Embryonic facial prominence (tissue), 1 donor: Measurements from ENCODE around the gene PGM5.
"Not testable (repeated sequence)": the region's sequence is repeated elsewhere in the genome, so short reads cannot be mapped to it uniquely, and the experiment has no call there.

Experiments
- DNase-seq: peaks from one replicate; pipeline ENCODE4 v3.0.0-alpha.2; 2016; ENCODE audit errors: extremely low spot score

Gene PGM5

GRCh38 chr9:68377723-68378122 lies 21.3 kb downstream of the PGM5 start:
- not testable (repeated sequence) for DNase-seq

GRCh38 chr9:68383894-68384293 lies 27.5 kb downstream of the PGM5 start:
- not testable (repeated sequence) for DNase-seq

- DNase-seq: not testable (repeated sequence)
Observed at GRCh38 chr9:68389558-68389957, 33.1 kb downstream of the PGM5 start.

- not testable (repeated sequence) for DNase-seq
Observed at GRCh38 chr9:68390737-68391136, 34.3 kb downstream of the PGM5 start.

- DNase-seq: not testable (repeated sequence)
Observed at GRCh38 chr9:68396411-68397094, 40.1 kb downstream of the PGM5 start.

- DNase-seq: not testable (repeated sequence)
Observed at GRCh38 chr9:68397095-68397423, 40.6 kb downstream of the PGM5 start.

GRCh38 chr9:68397796-68398195 lies 41.4 kb downstream of the PGM5 start:
- DNase-seq: not testable (repeated sequence)

GRCh38 chr9:68398324-68398723 lies 41.9 kb downstream of the PGM5 start:
- DNase-seq: not testable (repeated sequence)

- DNase-seq: not testable (repeated sequence)
Observed at GRCh38 chr9:68404421-68405185, 48.2 kb downstream of the PGM5 start.

GRCh38 chr9:68411865-68412264 lies 55.5 kb downstream of the PGM5 start:
- not testable (repeated sequence) for DNase-seq

- DNase-seq: not testable (repeated sequence)
Observed at GRCh38 chr9:68412754-68413153, 56.3 kb downstream of the PGM5 start.

GRCh38 chr9:68415065-68415464 lies 58.7 kb downstream of the PGM5 start:
- not testable (repeated sequence) for DNase-seq

GRCh38 chr9:68416936-68417564 lies 60.6 kb downstream of the PGM5 start:
- DNase-seq: no peak

- no peak for DNase-seq
Observed at GRCh38 chr9:68417762-68418161, 61.4 kb downstream of the PGM5 start.

GRCh38 chr9:68418259-68418845 lies 61.9 kb downstream of the PGM5 start:
- DNase-seq: no peak

- DNase-seq: no peak
Observed at GRCh38 chr9:68419901-68420300, 63.5 kb downstream of the PGM5 start.

GRCh38 chr9:68426755-68427154 lies 70.3 kb downstream of the PGM5 start:
- DNase-seq: no peak

- DNase-seq: no peak
Observed at GRCh38 chr9:68427216-68427977, 71.0 kb downstream of the PGM5 start.

GRCh38 chr9:68428481-68428880 lies 72.1 kb downstream of the PGM5 start:
- DNase-seq: no peak

GRCh38 chr9:68429631-68430030 lies 73.2 kb downstream of the PGM5 start:
- DNase-seq: no peak

- DNase-seq: no peak
Observed at GRCh38 chr9:68431307-68431706, 74.9 kb downstream of the PGM5 start.
